Activated T-cell treated with anti-CD3 and anti-CD28 coated beads, Interleukin-2, amount 50 U/mL, for 48 hours (primary cell): ENCODE results near the gene PXMP2.
A peak's percentile ranks its signal among the peaks of the same experiment; 100 is the strongest.

Experiments
- DNase-seq, 2 experiments: peaks; one replicate each; pipeline ENCODE4 v3.0.0-alpha.2; 2020

The PXMP2 gene

GRCh38 chr12:132687211-132688164, at the start of gene PXMP2, which contains the start of gene POLE:
Gene PXMP2 (plus strand): TSS chr12:132687587. CDS start chr12:132687671, 84 bp downstream.
Gene POLE (minus strand): TSS chr12:132687342. CDS start chr12:132687315, 27 bp downstream.
- DNase-seq: peak; percentile 97

GRCh38 chr12:132637811-132638210, 49.6 kb upstream of the PXMP2 start:
- no peak for DNase-seq

DNA sequence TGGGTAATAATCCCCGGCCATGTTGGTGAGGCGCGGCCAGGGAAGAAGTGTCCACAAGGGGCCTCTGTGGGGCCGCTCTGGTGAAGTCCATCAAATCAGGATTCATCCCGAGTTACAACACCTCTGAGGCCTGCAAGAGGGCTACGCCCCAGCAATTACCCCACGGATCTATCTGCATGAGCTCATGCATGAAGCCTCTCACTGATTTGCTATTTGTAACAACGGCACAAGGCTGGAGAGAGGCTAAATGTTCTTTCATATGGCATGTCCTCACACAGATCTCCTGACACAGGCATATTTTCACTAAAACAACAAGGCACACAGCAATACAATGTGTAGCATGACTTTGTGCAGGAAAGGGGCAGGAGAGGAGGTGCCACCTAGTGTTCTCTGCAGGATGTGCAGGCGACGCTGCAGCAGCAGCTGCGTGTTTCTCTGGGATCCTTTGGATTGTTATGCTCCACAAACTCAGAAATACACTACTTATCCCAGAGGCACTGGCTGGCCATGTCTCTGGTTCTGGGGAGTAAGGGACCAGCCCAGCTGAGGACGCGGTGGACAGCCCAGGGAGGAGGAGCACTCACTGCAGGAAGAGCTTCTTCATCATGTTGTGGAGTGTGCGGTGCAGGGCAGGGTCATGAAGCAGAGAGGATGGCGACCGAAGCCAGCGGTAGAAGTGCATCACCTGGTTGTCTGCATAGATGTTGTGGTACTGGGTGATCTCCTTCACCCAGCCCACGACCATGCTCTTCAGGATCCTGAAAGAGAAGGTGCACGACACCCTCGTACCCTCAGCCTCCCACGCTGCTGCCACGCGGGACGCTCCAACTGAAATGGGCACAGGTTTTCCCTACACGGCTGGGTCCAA, 48.6 kb upstream of the PXMP2 start:
- DNase-seq: no peak

- no peak for DNase-seq
These were observed 47.3 kb upstream of the PXMP2 start for GRCh38 chr12:132639956-132640520.

DNA sequence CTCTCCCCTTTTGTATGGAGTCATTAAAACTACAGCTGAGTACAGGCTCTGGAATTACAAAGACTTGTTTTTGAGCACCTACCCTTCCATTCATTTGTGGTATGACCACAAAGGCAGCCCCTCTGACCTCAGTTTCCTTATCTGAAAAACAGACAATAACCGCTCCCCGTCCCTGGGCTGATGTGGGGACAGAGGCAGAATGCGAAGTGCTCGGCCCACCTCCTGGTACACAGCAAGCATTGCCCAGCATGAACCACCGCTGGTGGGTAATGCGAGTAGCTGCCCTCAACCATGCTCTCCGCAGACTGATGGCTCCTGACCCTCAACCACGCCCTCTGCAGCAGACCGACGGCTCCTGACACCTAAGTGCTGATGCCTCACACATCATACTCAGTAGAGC, 46.5 kb upstream of the PXMP2 start:
- no peak for DNase-seq

DNA sequence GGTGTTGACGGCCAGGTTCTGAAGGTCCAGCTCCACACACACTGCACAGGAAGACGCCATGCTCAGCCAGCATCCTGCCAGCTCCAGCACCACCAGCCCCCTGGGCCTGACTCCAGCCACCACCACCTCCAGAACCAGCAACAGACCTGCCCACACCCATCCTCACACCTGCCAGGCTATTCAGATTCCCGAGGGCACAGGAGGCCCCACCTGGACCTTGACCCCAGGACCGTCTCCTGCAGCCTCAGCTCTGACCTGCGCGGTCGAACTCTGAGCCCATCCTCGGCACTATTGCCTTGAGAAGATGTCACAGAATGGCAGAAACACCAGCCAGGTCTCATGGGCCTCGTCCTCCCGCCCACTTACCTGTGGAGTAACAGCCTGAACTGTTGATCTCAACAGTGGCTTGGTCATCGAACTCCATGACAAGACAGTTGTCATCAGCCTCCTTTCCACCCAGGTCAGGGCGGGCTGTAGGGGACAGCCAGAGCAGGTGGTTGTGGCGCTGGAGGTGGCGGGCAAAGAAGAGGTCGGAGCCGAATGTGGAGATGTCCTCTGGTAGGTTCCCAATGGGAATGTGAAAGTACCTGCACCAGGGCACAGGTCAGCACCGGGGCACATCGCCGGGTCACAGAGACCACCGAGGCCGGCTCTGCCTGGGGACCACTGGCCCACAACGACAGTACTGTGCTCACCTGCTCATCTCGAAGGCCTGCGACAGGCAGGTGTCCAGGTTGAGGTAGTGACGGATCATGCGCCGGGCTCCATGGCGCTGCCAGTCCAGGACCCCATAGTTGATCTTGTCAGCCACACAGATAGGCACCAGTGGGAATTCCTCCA, 45.4 kb upstream of the PXMP2 start:
- no peak for DNase-seq

DNA sequence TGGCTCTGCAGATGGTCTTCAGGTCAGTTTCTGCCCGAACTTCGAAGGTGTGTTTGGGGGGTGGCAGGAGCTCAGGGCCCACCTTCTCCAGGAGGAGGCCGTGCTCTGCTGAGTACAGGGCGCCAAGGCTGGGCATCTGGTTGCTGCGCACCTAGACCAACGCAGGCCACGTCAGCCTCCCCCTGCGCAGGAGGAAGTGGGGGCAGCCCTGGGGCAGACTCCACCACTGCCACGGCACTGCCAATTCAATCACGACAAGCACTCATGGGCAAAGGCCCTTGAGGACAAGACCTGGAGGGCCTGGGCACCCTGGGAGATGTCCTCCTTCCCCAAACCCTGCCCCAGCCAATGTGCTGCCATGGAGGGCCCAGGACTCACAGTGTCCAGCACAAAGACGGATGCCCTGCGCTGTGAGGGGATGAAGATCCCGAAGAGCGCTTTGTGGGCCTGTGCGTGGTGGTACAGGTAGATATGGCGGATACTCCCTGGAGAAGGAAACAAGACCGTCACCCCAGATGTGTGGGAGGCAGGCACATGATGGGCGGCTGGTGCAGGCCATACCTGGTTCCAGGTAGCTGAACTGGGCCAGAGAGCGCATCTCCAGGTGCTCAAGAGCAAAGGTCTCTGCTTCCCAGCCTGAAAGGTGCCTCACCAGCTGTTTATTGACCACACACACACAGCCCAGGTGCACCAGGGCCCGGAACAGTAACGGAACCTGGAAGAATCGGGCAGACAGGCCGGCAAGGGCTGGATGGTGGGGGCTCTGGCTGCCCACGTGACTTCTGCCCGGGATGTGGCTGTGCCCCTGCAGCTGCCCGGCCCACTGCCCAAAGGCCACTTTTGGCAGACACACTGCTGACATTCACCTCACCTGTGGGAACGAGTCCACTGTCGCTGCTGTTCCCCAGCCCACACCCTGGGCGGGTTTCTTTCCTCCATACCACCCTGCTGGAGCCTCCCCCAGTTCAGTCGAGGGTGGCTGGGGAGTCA, 44.2 kb upstream of the PXMP2 start:
- DNase-seq: no peak

- no peak for DNase-seq
These were observed 40.5 kb upstream of the PXMP2 start for GRCh38 chr12:132646850-132647249.

- no peak for DNase-seq
These were observed 39.5 kb upstream of the PXMP2 start for GRCh38 chr12:132647858-132648257.

DNA sequence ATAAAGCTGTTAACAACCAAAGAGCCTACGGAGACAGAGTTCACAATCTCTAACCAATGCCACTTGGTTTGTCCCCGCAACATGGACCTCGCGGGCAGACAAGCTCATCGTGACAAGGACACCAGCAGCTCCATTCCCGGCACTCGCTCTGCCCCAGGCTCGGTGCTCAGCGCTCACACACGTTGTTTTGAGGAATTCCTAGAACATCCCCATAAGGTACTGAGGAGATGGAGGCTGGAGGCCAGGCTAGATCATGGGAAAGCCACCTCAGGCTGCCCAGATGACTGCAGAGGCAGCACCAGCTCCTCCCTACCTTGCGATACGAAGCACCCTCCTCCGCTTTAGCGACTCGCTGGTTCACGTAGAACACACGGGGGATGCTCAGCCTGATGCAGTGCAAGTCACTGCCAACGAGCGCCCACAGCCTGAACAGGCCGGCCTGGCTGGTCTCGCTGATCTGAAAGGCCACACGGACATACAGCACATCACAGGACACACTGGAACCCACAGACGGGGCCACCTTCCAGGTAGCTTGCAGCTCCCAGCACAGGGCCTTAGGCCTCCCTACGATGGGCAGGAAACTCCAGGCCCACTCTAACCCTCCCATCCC, 38.7 kb upstream of the PXMP2 start:
- DNase-seq: no peak

- DNase-seq: no peak
These were observed 38.0 kb upstream of the PXMP2 start for GRCh38 chr12:132649226-132649945.

- no peak for DNase-seq
These were observed 35.8 kb upstream of the PXMP2 start for GRCh38 chr12:132651444-132652100.

- no peak for DNase-seq
These were observed 33.7 kb upstream of the PXMP2 start for GRCh38 chr12:132653567-132654290.

DNA sequence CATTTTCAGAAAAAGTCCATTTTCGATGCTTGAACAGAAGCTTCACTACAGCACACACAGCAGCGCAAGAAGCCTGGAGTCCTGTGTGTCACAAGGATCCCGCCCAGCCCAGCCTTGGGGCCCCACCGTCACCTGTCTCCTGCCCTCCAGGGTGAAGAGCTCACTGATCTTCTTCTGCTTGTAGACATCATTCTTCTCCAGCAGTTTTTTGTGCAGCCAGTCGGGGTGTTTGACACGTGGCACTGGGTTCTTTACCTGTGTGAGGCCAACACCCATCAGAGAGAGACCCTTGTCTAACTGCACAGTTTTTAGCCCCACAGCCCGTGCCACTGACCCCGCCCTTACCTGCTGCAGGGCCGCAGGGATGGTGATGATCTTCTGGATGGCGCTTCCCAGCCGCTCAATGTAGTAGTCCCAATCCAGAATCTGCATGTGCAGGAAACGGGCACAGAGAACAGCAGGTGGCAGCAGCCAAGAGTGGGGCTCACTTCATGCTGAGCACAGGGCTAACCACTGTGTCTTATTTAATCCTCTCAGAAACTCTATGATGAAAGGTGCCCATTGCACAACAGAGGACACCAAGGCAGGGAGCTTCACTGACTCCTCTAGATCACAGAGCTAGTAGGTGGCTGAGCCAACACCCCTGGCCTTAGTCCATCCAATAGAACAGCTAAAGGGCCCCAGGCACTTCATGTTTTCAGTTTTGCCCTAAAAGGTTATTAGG, 30.2 kb upstream of the PXMP2 start:
- DNase-seq: no peak

DNA sequence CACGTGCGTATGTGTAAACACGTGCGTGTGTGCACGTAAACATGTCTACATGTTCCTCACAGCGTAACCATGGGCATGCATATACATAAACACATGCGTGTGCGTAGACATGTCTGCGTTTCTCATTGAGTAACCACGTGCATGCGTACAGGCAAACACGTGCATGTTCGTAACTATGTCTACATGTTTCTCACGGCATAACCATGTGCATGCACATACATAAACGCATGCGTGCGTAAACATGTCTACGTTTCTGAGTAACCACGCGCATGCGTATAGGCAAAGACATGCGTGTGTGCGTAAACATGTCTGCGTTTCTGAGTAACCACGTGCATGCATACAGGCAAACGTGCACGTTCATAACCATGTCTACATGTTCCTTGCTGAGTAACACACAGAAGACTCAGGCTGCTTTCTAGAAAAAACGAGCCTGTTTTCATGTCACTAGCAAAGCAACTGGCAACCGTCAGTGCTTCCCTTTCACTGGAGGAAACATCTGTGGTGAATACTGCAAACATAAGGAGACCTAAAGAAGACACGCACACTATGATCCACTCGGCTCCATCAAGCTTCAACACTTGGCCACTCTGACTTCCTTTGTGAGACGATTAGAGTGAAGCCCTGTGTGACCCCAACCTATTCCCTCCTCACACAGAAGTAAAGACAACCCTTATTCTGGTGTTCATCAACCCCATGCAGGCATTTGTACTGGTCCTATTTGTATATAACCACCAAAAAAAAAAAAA, 29.1 kb upstream of the PXMP2 start:
- no peak for DNase-seq

DNA sequence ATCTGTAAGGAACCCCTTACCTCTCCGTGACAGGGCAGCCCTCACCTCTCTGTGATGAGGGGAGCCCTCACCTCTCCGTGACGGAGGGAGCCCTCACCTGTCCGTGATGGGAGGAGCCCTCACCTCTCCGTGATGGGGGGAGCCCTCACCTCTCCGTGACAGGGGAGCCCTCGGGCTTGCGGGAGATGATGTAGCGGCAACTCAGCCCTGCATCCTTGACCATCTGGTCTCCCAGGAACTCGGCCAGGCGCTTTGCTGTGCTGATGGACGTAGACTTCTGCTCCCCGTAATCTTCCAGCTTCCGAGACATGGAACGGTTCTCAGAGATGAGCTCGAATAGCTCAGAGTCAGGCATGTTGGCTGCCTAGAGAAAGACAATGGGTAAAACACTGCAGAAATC, 28.2 kb upstream of the PXMP2 start:
- no peak for DNase-seq

DNA sequence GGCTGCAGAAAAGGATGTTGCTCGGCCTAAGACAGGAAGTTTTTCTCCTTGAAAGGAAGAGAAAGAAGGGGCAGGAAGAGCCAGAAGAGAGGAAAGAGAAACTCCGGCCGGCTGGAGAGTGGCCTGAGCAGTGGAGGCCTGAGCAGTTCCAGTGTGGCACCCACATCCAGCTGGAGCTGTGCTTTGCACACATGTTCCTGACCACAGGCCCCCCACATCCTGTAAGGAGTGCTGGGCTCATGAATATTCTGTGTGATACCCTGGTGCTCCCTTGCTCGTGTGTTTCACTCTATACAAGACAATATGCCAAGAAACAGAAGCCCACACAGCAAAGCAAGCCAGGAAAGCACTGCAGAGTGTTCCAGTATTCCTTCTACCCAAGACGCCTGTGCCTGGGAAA, 27.3 kb upstream of the PXMP2 start:
- no peak for DNase-seq
